NCI-H1105 (cell line): Measurements from ENCODE around the gene SIK3.
A peak's percentile ranks its signal among the peaks of the same experiment; 100 is the strongest.
"Not testable (repeated sequence)": the region's sequence is repeated elsewhere in the genome, so short reads cannot be mapped to it uniquely, and the experiment has no call there.

Experiments
- DNase-seq: peaks from one replicate; lab custom pipeline; 2025; lab: John Stamatoyannopoulos, UW

The SIK3 gene

GRCh38 chr11:116838321-116839084 lies 259.7 kb downstream of the SIK3 start:
- no peak for DNase-seq

- DNase-seq = no peak
Observed at GRCh38 chr11:116837231-116838091, 260.8 kb downstream of the SIK3 start, which contains the start of gene APOA1. Gene APOA1, minus strand, starts transcription at chr11:116837622. Its CDS starts 235 bp downstream, at chr11:116837387.

- no peak for DNase-seq
Observed at GRCh38 chr11:116836632-116836991, 261.6 kb downstream of the SIK3 start.

GRCh38 chr11:116835791-116836631 lies 262.2 kb downstream of the SIK3 start:
- peak; percentile 95 for DNase-seq

GRCh38 chr11:116835042-116835772 lies 263.0 kb downstream of the SIK3 start:
- no peak for DNase-seq

- not testable (repeated sequence) for DNase-seq
Observed at GRCh38 chr11:116834535-116835041, 263.6 kb downstream of the SIK3 start.

GRCh38 chr11:116833816-116834534 lies 264.3 kb downstream of the SIK3 start:
- no peak for DNase-seq

GRCh38 chr11:116833491-116833815 lies 264.8 kb downstream of the SIK3 start:
- no peak for DNase-seq

- DNase-seq = no peak
Observed at GRCh38 chr11:116832350-116833290, 265.6 kb downstream of the SIK3 start.

- no peak for DNase-seq
Observed at GRCh38 chr11:116831790-116832349, 266.4 kb downstream of the SIK3 start.

- no peak for DNase-seq
Observed at GRCh38 chr11:116830184-116830912, 267.9 kb downstream of the SIK3 start.

- no peak for DNase-seq
Observed at GRCh38 chr11:116829525-116830183, 268.6 kb downstream of the SIK3 start, which contains the start of gene APOC3. Gene APOC3, plus strand, starts transcription at chr11:116829907. Its CDS starts 676 bp downstream, at chr11:116830583.

GRCh38 chr11:116828632-116829524 lies 269.4 kb downstream of the SIK3 start:
- no peak for DNase-seq

GRCh38 chr11:116827461-116827860 lies 270.8 kb downstream of the SIK3 start:
- no peak for DNase-seq

- no peak for DNase-seq
Observed at GRCh38 chr11:116826751-116827431, 271.3 kb downstream of the SIK3 start.
